IgD-negative memory B cell (primary cell): ENCODE data around the gene ACACB. TPM values are rescaled to one million over a fixed set of nuclear protein-coding genes. Genes with fewer than 3 reads are reported as not detected.

Experiments used
- H3K27ac Mint-ChIP-seq, 3 donors: one replicate each; pipeline ENCODE4 v1.8.0; 2020 to 2022; ENCODE audit warnings: mild to moderate bottlenecking in 3 of 3, mixed read lengths in 3 of 3, moderate library complexity in 1 of 3
- H3K27me3 Mint-ChIP-seq: one replicate; pipeline ENCODE4 v1.8.0; 2021; ENCODE audit warnings: mixed read lengths
- H3K36me3 Mint-ChIP-seq: one replicate; pipeline ENCODE4 v1.8.0; 2020; ENCODE audit warnings: mild to moderate bottlenecking, mixed read lengths
- H3K4me1 Mint-ChIP-seq, 3 donors: one replicate each; pipeline ENCODE4 v1.8.0; 2020 to 2022; ENCODE audit warnings: mixed read lengths in 3 of 3, mild to moderate bottlenecking in 1 of 3
- H3K4me3 Mint-ChIP-seq, 4 donors: one replicate each; pipeline ENCODE4 v1.8.0; 2020 to 2022; ENCODE audit warnings: mild to moderate bottlenecking in 4 of 4, mixed read lengths in 4 of 4, moderate library complexity in 3 of 4
- H3K9me3 Mint-ChIP-seq, 3 donors: one replicate each; pipeline ENCODE4 v1.8.0; 2020 to 2021; ENCODE audit warnings: mixed read lengths in 3 of 3, mild to moderate bottlenecking in 1 of 3
- polyA plus RNA-seq: library from polyadenylated mRNA; unstranded; fragments of 300-500 nt; fragmentation: Illumina TruSeq; gene quantifications from one replicate; pipeline ENCODE4 v1.2.3, GENCODE V29; 2021

The ACACB gene
- polyA plus RNA-seq, 1 donor from 2014 or later, result 2.4 TPM

GRCh38 chr12:109247831-109248654 lies 131.7 kb downstream of the ACACB start:
- Mint-ChIP-seq H3K4me3 (no peak overlapping the region), H3K36me3 (peaks cover 11% of the 10 kb centered on the region), H3K27ac (no peak overlapping the region), H3K27me3 (no peaks in the 10 kb centered on the region), H3K4me1 (no peaks in the 10 kb centered on the region), H3K9me3 (peaks cover 0 to 4% (median 2%) of the 10 kb centered on the region in 3 donors)

- H3K27ac Mint-ChIP-seq, result peak overlapping the region in 1 of 3 donors; percentile 2
- no peaks in the 10 kb centered on the region for H3K4me1 Mint-ChIP-seq
- no peak overlapping the region for H3K4me3 Mint-ChIP-seq
- H3K9me3 Mint-ChIP-seq, result peaks cover 5 to 15% (median 13%) of the 10 kb centered on the region in 3 donors
- H3K27me3 Mint-ChIP-seq, result no peaks in the 10 kb centered on the region
- peaks cover 14% of the 10 kb centered on the region for H3K36me3 Mint-ChIP-seq
These were observed 134.1 kb downstream of the ACACB start for GRCh38 chr12:109250523-109250922.

- Mint-ChIP-seq H3K36me3 (peaks cover 19% of the 10 kb centered on the region), H3K4me3 (no peak overlapping the region), H3K27me3 (no peaks in the 10 kb centered on the region)
These were observed 136.4 kb downstream of the ACACB start for GRCh38 chr12:109252799-109253198.

GRCh38 chr12:109253913-109254544 lies 137.6 kb downstream of the ACACB start:
- peaks cover 5 to 15% (median 13%) of the 10 kb centered on the region in 3 donors for H3K9me3 Mint-ChIP-seq

More at GRCh38 chr12:109252799-109253198, 136.4 kb downstream of the ACACB start:
- Mint-ChIP-seq H3K9me3 (peaks cover 5 to 15% (median 13%) of the 10 kb centered on the region in 3 donors), H3K4me1 (no peaks in the 10 kb centered on the region), H3K27ac (no peak overlapping the region)

GRCh38 chr12:109255377-109255776 lies 139.0 kb downstream of the ACACB start:
- no peaks in the 10 kb centered on the region for H3K27me3 Mint-ChIP-seq
- H3K4me1 Mint-ChIP-seq, result no peaks in the 10 kb centered on the region
- H3K27ac Mint-ChIP-seq, result no peak overlapping the region
- H3K9me3 Mint-ChIP-seq, result peaks cover 5 to 15% (median 13%) of the 10 kb centered on the region in 3 donors
- peaks cover 16% of the 10 kb centered on the region for H3K36me3 Mint-ChIP-seq
- no peak overlapping the region for H3K4me3 Mint-ChIP-seq

More at GRCh38 chr12:109253913-109254544, 137.6 kb downstream of the ACACB start:
- Mint-ChIP-seq H3K36me3 (peaks cover 15% of the 10 kb centered on the region), H3K4me3 (no peak overlapping the region), H3K27ac (no peak overlapping the region), H3K27me3 (no peaks in the 10 kb centered on the region), H3K4me1 (no peaks in the 10 kb centered on the region)

- Mint-ChIP-seq H3K4me1 (no peaks in the 10 kb centered on the region), H3K27ac (peak overlapping the region in 1 of 3 donors; percentile 48), H3K27me3 (no peaks in the 10 kb centered on the region), H3K4me3 (no peak overlapping the region), H3K36me3 (peaks cover 14% of the 10 kb centered on the region), H3K9me3 (peaks cover 5 to 15% (median 13%) of the 10 kb centered on the region in 3 donors)
These were observed 139.6 kb downstream of the ACACB start for GRCh38 chr12:109256011-109256410.

GRCh38 chr12:109258201-109258600 lies 141.8 kb downstream of the ACACB start:
- H3K27me3 Mint-ChIP-seq, result no peaks in the 10 kb centered on the region
- no peaks in the 10 kb centered on the region for H3K4me1 Mint-ChIP-seq
- peaks cover 10% of the 10 kb centered on the region for H3K36me3 Mint-ChIP-seq

GRCh38 chr12:109258607-109259544 lies 142.5 kb downstream of the ACACB start:
- H3K36me3 Mint-ChIP-seq, result peaks cover 6% of the 10 kb centered on the region
- no peak overlapping the region for H3K27ac Mint-ChIP-seq
- no peaks in the 10 kb centered on the region for H3K27me3 Mint-ChIP-seq
- H3K4me1 Mint-ChIP-seq, result no peaks in the 10 kb centered on the region
- no peak overlapping the region for H3K4me3 Mint-ChIP-seq
- H3K9me3 Mint-ChIP-seq, result peaks cover 0 to 3% (median 3%) of the 10 kb centered on the region in 3 donors

More at GRCh38 chr12:109258201-109258600, 141.8 kb downstream of the ACACB start:
- Mint-ChIP-seq H3K27ac (no peak overlapping the region), H3K4me3 (no peak overlapping the region), H3K9me3 (peaks cover 5 to 10% (median 9%) of the 10 kb centered on the region in 3 donors)

GRCh38 chr12:109259545-109259895 lies 143.1 kb downstream of the ACACB start:
- Mint-ChIP-seq H3K4me1 (no peaks in the 10 kb centered on the region), H3K27ac (no peak overlapping the region), H3K4me3 (no peak overlapping the region), H3K36me3 (peaks cover 6% of the 10 kb centered on the region), H3K27me3 (no peaks in the 10 kb centered on the region), H3K9me3 (no peaks in the 10 kb centered on the region)

GRCh38 chr12:109261087-109261486 lies 144.7 kb downstream of the ACACB start:
- H3K36me3 Mint-ChIP-seq, result peaks cover 6% of the 10 kb centered on the region
- no peak overlapping the region for H3K4me3 Mint-ChIP-seq
- H3K9me3 Mint-ChIP-seq, result no peaks in the 10 kb centered on the region
- no peak overlapping the region for H3K27ac Mint-ChIP-seq
- H3K27me3 Mint-ChIP-seq, result no peaks in the 10 kb centered on the region
- H3K4me1 Mint-ChIP-seq, result no peaks in the 10 kb centered on the region

GRCh38 chr12:109261939-109262338 lies 145.6 kb downstream of the ACACB start:
- H3K27me3 Mint-ChIP-seq, result no peaks in the 10 kb centered on the region
- no peak overlapping the region for H3K27ac Mint-ChIP-seq
- peaks cover 4% of the 10 kb centered on the region for H3K36me3 Mint-ChIP-seq
- no peaks in the 10 kb centered on the region for H3K4me1 Mint-ChIP-seq
- no peak overlapping the region for H3K4me3 Mint-ChIP-seq
- H3K9me3 Mint-ChIP-seq, result no peaks in the 10 kb centered on the region

GRCh38 chr12:109263439-109263838 lies 147.1 kb downstream of the ACACB start:
- Mint-ChIP-seq H3K27ac (no peak overlapping the region), H3K36me3 (peaks cover 1% of the 10 kb centered on the region), H3K27me3 (no peaks in the 10 kb centered on the region), H3K9me3 (no peaks in the 10 kb centered on the region), H3K4me1 (no peaks in the 10 kb centered on the region), H3K4me3 (no peak overlapping the region)

- no peaks in the 10 kb centered on the region for H3K27me3 Mint-ChIP-seq
- H3K9me3 Mint-ChIP-seq, result no peaks in the 10 kb centered on the region
- H3K4me1 Mint-ChIP-seq, result no peaks in the 10 kb centered on the region
- no peaks in the 10 kb centered on the region for H3K36me3 Mint-ChIP-seq
- H3K27ac Mint-ChIP-seq, result no peak overlapping the region
- no peak overlapping the region for H3K4me3 Mint-ChIP-seq
These were observed 147.9 kb downstream of the ACACB start for GRCh38 chr12:109264095-109264942.
